Ectodermal cell (in vitro differentiated cells): ENCODE measurements around the gene AHDC1.
"Not testable (repeated sequence)": the region's sequence is repeated elsewhere in the genome, so short reads cannot be mapped to it uniquely, and the experiment has no call there.

Experiments used
- H3K27ac ChIP-seq: 2 replicates; pipeline ENCODE4 v1.7.0; 2013; ENCODE audit warnings: mild to moderate bottlenecking, low read depth, low read length; ENCODE audit not compliant: insufficient read depth, poor library complexity, severe bottlenecking
- H3K27me3 ChIP-seq: 2 replicates; pipeline ENCODE4 v1.7.0; 2013; ENCODE audit warnings: mild to moderate bottlenecking, low read length; ENCODE audit not compliant: insufficient read depth, control insufficient read depth, poor library complexity, severe bottlenecking
- H3K36me3 ChIP-seq: one replicate; pipeline ENCODE4 v1.7.0; 2013; ENCODE audit warnings: low read length; ENCODE audit not compliant: control insufficient read depth, insufficient read depth
- H3K4me1 ChIP-seq: one replicate; pipeline ENCODE4 v1.7.0; 2013; ENCODE audit warnings: low read length; ENCODE audit not compliant: control insufficient read depth, insufficient read depth
- H3K4me3 ChIP-seq: 2 replicates; pipeline ENCODE4 v1.7.0; 2013; ENCODE audit warnings: low read depth, low read length, control low read depth; ENCODE audit not compliant: insufficient read depth
- H3K9me3 ChIP-seq: 2 replicates; pipeline ENCODE4 v1.7.0; 2013; ENCODE audit warnings: mild to moderate bottlenecking, low read length, moderate library complexity; ENCODE audit not compliant: control insufficient read depth
- WGBS, 2 experiments: methylation state at CpG; one replicate each; pipeline ENCODE4 v1.1.7; 2013; ENCODE audit warnings: missing lambda C conversion rate in 2 of 2; 5-methylcytosine and 5-hydroxymethylcytosine counted together

Gene AHDC1

GRCh38 chr1:27633298-27633610 is 29.3 kb upstream of the AHDC1 start:
- WGBS, 2 experiments, result 91 to 94% methylated on average over 5 of the region's 5 CpGs
- Histone ChIP-seq H3K27ac (no peak overlapping the region), H3K4me3 (no peak overlapping the region), H3K27me3 (peaks cover 37% of the 10 kb centered on the region), H3K9me3 (no peaks in the 10 kb centered on the region), H3K4me1 (peaks cover 4% of the 10 kb centered on the region), H3K36me3 (no peaks in the 10 kb centered on the region)

- H3K4me3 ChIP-seq, result no peak overlapping the region
- H3K4me1 ChIP-seq, result peaks cover 4% of the 10 kb centered on the region
- H3K9me3 ChIP-seq, result no peaks in the 10 kb centered on the region
- H3K36me3 ChIP-seq, result no peaks in the 10 kb centered on the region
- H3K27ac ChIP-seq, result no peak overlapping the region
- WGBS, 2 experiments, result 90 to 91% methylated on average over 14 of the region's 14 CpGs
- peaks cover 37% of the 10 kb centered on the region for H3K27me3 ChIP-seq
These were observed 28.7 kb upstream of the AHDC1 start for GRCh38 chr1:27632387-27633297.

GRCh38 chr1:27630859-27631491 is 27.0 kb upstream of the AHDC1 start:
- peaks cover 4% of the 10 kb centered on the region for H3K4me1 ChIP-seq
- WGBS, 2 experiments, result 78 to 85% methylated on average over 5 of the region's 5 CpGs
- H3K4me3 ChIP-seq, result no peak overlapping the region
- no peaks in the 10 kb centered on the region for H3K9me3 ChIP-seq
- H3K36me3 ChIP-seq, result no peaks in the 10 kb centered on the region
- no peak overlapping the region for H3K27ac ChIP-seq
- H3K27me3 ChIP-seq, result peaks cover 37% of the 10 kb centered on the region

GRCh38 chr1:27628712-27629111 is 24.8 kb upstream of the AHDC1 start:
- 61 to 66% methylated on average over 3 of the region's 3 CpGs for WGBS, 2 experiments
- H3K36me3 ChIP-seq, result no peaks in the 10 kb centered on the region
- H3K4me1 ChIP-seq, result peaks cover 4% of the 10 kb centered on the region
- H3K9me3 ChIP-seq, result no peaks in the 10 kb centered on the region
- H3K27me3 ChIP-seq, result peaks cover 15% of the 10 kb centered on the region
- H3K4me3 ChIP-seq, result no peak overlapping the region
- H3K27ac ChIP-seq, result no peak overlapping the region

GRCh38 chr1:27627733-27628132 is 23.8 kb upstream of the AHDC1 start:
- not testable (repeated sequence) for H3K4me1 ChIP-seq, H3K4me3 ChIP-seq, H3K9me3 ChIP-seq, H3K27ac ChIP-seq, H3K36me3 ChIP-seq, H3K27me3 ChIP-seq
- 92 to 94% methylated on average over 4 of the region's 4 CpGs for WGBS, 2 experiments

- WGBS, 2 experiments, result 93 to 97% methylated on average over 5 of the region's 5 CpGs
- Histone ChIP-seq H3K36me3 (no peaks in the 10 kb centered on the region), H3K27me3 (no peaks in the 10 kb centered on the region), H3K4me1 (peaks cover 4% of the 10 kb centered on the region), H3K9me3 (no peaks in the 10 kb centered on the region), H3K4me3 (no peak overlapping the region), H3K27ac (no peak overlapping the region)
These were observed 23.1 kb upstream of the AHDC1 start for GRCh38 chr1:27627061-27627460.

- Histone ChIP-seq H3K27ac (no peak overlapping the region), H3K27me3 (no peaks in the 10 kb centered on the region), H3K4me3 (no peak overlapping the region), H3K36me3 (no peaks in the 10 kb centered on the region), H3K4me1 (peaks cover 4% of the 10 kb centered on the region), H3K9me3 (no peaks in the 10 kb centered on the region)
- 91 to 92% methylated on average over 11 of the region's 11 CpGs for WGBS, 2 experiments
These were observed 22.3 kb upstream of the AHDC1 start for GRCh38 chr1:27626031-27626935.

- Histone ChIP-seq H3K27ac (no peak overlapping the region), H3K4me3 (no peak overlapping the region), H3K36me3 (no peaks in the 10 kb centered on the region), H3K9me3 (no peaks in the 10 kb centered on the region), H3K4me1 (peaks cover 4% of the 10 kb centered on the region), H3K27me3 (no peaks in the 10 kb centered on the region)
- 73 to 75% methylated on average over 5 to 7 of the region's 7 CpGs for WGBS, 2 experiments
These were observed 20.7 kb upstream of the AHDC1 start for GRCh38 chr1:27624467-27625178.

- no peaks in the 10 kb centered on the region for H3K27me3 ChIP-seq
- H3K36me3 ChIP-seq, result no peaks in the 10 kb centered on the region
- peaks cover under 1% of the 10 kb centered on the region for H3K4me1 ChIP-seq
- no peak overlapping the region for H3K27ac ChIP-seq
- no peak overlapping the region for H3K4me3 ChIP-seq
- 89 to 90% methylated on average over 13 of the region's 13 CpGs for WGBS, 2 experiments
- H3K9me3 ChIP-seq, result no peaks in the 10 kb centered on the region
These were observed 19.6 kb upstream of the AHDC1 start for GRCh38 chr1:27623327-27624212.
